ENCODE results near the gene BBX. TPM values are rescaled to one million over a fixed set of nuclear protein-coding genes. Genes with fewer than 3 reads are reported as not detected.

Gene BBX
- polyA plus RNA-seq, 3 donors = 15.7 to 25.1 (median 16.6) TPM

DNA sequence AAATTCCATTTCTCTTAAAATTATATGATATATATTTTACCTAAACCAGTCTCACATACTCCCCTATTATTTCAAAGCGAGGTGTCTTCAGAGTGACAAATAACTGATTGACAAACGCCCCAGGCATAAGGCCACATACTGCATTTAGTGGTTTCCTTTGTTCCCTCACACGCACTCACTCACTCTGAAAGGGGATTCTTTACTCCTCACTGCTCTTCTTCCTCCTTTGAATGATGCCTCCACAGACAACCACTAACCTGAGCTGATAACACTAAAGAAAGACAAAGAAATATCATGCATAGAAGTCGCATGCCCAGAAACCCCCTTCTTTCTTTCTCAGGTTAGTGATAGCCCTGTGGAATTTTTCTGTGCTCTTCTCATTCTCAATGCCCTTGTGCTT is 24.1 kb upstream of the BBX start:
- no peak overlapping the region for H2AFZ ChIP-seq (ENCODE audit: insufficient read depth, low read depth, low read length, poor library complexity, severe bottlenecking)
- Mint-ChIP-seq H3K4me3 (no peak overlapping the region), H3K4me1 (no peaks in the 10 kb centered on the region), H3K27ac (no peak overlapping the region), H3K36me3 (no peaks in the 10 kb centered on the region), H3K9me3 (no peaks in the 10 kb centered on the region), H3K27me3 (ENCODE audit: low read depth in 3 of 3) (peaks cover 0 to 2% (median 0%) of the 10 kb centered on the region in 3 donors)
- intact Hi-C loops (cut with micrococcal nuclease) = no loop called here
- no peak for DNase-seq
- no peaks in the 10 kb centered on the region for H3K27me3 ChIP-seq (ENCODE audit: control insufficient read depth in 2 of 2, insufficient read depth in 2 of 2, low read length in 2 of 2)
- TF ChIP-seq, protein P1, sequence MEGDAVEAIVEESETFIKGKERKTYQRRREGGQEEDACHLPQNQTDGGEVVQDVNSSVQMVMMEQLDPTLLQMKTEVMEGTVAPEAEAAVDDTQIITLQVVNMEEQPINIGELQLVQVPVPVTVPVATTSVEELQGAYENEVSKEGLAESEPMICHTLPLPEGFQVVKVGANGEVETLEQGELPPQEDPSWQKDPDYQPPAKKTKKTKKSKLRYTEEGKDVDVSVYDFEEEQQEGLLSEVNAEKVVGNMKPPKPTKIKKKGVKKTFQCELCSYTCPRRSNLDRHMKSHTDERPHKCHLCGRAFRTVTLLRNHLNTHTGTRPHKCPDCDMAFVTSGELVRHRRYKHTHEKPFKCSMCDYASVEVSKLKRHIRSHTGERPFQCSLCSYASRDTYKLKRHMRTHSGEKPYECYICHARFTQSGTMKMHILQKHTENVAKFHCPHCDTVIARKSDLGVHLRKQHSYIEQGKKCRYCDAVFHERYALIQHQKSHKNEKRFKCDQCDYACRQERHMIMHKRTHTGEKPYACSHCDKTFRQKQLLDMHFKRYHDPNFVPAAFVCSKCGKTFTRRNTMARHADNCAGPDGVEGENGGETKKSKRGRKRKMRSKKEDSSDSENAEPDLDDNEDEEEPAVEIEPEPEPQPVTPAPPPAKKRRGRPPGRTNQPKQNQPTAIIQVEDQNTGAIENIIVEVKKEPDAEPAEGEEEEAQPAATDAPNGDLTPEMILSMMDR (IDR thresholded peaks at IDR 0.05) = no peak
- H3K4me2 ChIP-seq (replicated peaks; ENCODE audit: extremely low read depth, low read length, poor library complexity, severe bottlenecking) = no peak overlapping the region
- H3K4me3 ChIP-seq (replicated peaks in 1 of 3; ENCODE audit: low read depth in 2 of 3, low read length in 3 of 3) = no peak overlapping the region
- H3K4me1 ChIP-seq (ENCODE audit: control insufficient read depth in 1 of 2, insufficient read depth in 2 of 2, low read length in 2 of 2) = no peaks in the 10 kb centered on the region
- no peaks in the 10 kb centered on the region for H3K79me2 ChIP-seq (ENCODE audit: insufficient read depth, low read length)
- no peaks in the 10 kb centered on the region for H3K36me3 ChIP-seq (replicated peaks in 1 of 2; ENCODE audit: control insufficient read depth in 1 of 2, insufficient read depth in 2 of 2, low read length in 2 of 2)
- H3K27ac ChIP-seq (ENCODE audit: low read depth in 1 of 2, low read length in 2 of 2) = no peak overlapping the region
- no peaks in the 10 kb centered on the region for H3K9me3 ChIP-seq (replicated peaks in 1 of 2; ENCODE audit: control insufficient read depth in 1 of 2, insufficient read depth in 1 of 2, low read length in 2 of 2)
- no peaks in the 10 kb centered on the region for H4K20me1 ChIP-seq (ENCODE audit: insufficient read depth, low read length)
- WGBS (ENCODE audit: insufficient coverage) = 66% methylated on average over 4 of the region's 4 CpGs
- no peak overlapping the region for H3K9ac ChIP-seq (ENCODE audit: insufficient read depth, low read length, poor library complexity, severe bottlenecking)

DNA sequence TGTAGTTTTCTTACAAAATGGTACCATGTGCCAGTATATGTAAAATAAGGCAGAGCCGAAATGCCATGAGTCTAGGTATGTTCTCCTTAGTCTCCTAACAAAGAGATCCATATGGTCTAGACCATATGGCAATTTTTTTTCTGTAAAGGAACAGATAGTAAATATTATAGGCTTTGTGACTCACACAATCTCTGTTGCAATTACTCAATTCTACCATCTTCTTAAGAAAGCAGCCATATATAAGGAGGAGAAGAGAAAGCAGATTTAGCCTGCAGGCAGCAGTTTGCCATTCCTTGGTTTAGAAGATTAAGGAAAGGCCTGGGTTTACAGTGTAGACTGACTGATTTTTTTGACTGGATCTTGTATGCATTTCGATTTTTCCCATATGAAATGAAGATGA is 16.3 kb upstream of the BBX start:
- H3K4me3 Mint-ChIP-seq = no peak overlapping the region
- no CpG with 5 or more reads among the region's 2 CpGs for WGBS (ENCODE audit: insufficient coverage)

More for the DNA sequence above, 16.3 kb upstream of the BBX start:
- peaks cover 0 to 3% (median 0%) of the 10 kb centered on the region in 7 donors for H3K9me3 Mint-ChIP-seq
- Histone ChIP-seq H3K4me1 (ENCODE audit: control insufficient read depth in 1 of 2, insufficient read depth in 2 of 2, low read length in 2 of 2) (no peaks in the 10 kb centered on the region), H3K4me3 (replicated peaks in 1 of 3; ENCODE audit: low read depth in 2 of 3, low read length in 3 of 3) (no peak overlapping the region), H3K27me3 (ENCODE audit: control insufficient read depth in 2 of 2, insufficient read depth in 2 of 2, low read length in 2 of 2) (no peaks in the 10 kb centered on the region), H3K36me3 (replicated peaks in 1 of 2; ENCODE audit: control insufficient read depth in 1 of 2, insufficient read depth in 2 of 2, low read length in 2 of 2) (no peaks in the 10 kb centered on the region), H4K20me1 (ENCODE audit: insufficient read depth, low read length) (no peaks in the 10 kb centered on the region), H3K4me2 (replicated peaks; ENCODE audit: extremely low read depth, low read length, poor library complexity, severe bottlenecking) (no peak overlapping the region), H3K79me2 (ENCODE audit: insufficient read depth, low read length) (no peaks in the 10 kb centered on the region), H3K9ac (ENCODE audit: insufficient read depth, low read length, poor library complexity, severe bottlenecking) (no peak overlapping the region), H2AFZ (ENCODE audit: insufficient read depth, low read depth, low read length, poor library complexity, severe bottlenecking) (no peak overlapping the region), H3K27ac (ENCODE audit: low read depth in 1 of 2, low read length in 2 of 2) (no peak overlapping the region), H3K9me3 (replicated peaks in 1 of 2; ENCODE audit: control insufficient read depth in 1 of 2, insufficient read depth in 1 of 2, low read length in 2 of 2) (no peaks in the 10 kb centered on the region)
- TF ChIP-seq, protein P1 (IDR thresholded peaks at IDR 0.05) = no peak
- no peak for DNase-seq
- no peaks in the 10 kb centered on the region for H3K36me3 Mint-ChIP-seq
- H3K27ac Mint-ChIP-seq = no peak overlapping the region
- intact Hi-C loops (cut with micrococcal nuclease) = no loop called here
- no peaks in the 10 kb centered on the region for H3K4me1 Mint-ChIP-seq
- H3K27me3 Mint-ChIP-seq (ENCODE audit: low read depth in 3 of 3) = peaks cover 0 to 2% (median 2%) of the 10 kb centered on the region in 3 donors

Measured in CD14-positive monocyte (primary cell).